Body of pancreas (tissue), 4 donors: ENCODE results near the gene GLT8D1.

ENCODE experiments used
- POLR2A ChIP-seq, 3 donors: fragments of 450-650 bp; IDR thresholded peaks; one replicate each; pipeline ENCODE4 v1.6.1; 2016; ENCODE audit warnings: antibody characterized with exemption in 3 of 3, mild to moderate bottlenecking in 2 of 3
- TF ChIP-seq, protein P1 (sequence below), 7 experiments: fragments of 450-650 bp in 4 of 7; fragments of 200-600 bp in 3 of 7; sonication (generic) in 3 of 7; IDR thresholded peaks; one replicate each; pipeline ENCODE4 v1.5.1; 2016 to 2019; ENCODE audit warnings: antibody characterized with exemption in 7 of 7

DNA sequence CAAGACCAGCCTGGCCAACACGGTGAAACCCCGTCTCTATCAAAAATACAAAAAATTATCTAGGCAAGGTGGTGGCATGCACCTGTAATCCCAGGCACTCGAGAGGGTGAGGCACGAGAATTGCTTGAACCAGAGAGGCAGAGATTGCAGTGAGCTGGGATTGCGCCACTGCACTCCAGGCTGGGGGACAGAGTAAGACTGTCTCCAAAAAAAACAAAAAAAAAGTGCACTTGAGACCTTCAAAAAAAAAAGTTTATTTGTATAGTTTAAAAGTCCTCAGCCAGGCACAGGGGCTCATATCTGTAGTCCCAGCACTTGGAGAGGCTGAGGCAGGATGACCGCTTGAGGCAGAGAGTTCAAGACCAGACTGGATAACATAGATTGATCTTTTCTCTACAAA lies 22.0 kb downstream of the GLT8D1 start:
- TF ChIP-seq, protein P1, sequence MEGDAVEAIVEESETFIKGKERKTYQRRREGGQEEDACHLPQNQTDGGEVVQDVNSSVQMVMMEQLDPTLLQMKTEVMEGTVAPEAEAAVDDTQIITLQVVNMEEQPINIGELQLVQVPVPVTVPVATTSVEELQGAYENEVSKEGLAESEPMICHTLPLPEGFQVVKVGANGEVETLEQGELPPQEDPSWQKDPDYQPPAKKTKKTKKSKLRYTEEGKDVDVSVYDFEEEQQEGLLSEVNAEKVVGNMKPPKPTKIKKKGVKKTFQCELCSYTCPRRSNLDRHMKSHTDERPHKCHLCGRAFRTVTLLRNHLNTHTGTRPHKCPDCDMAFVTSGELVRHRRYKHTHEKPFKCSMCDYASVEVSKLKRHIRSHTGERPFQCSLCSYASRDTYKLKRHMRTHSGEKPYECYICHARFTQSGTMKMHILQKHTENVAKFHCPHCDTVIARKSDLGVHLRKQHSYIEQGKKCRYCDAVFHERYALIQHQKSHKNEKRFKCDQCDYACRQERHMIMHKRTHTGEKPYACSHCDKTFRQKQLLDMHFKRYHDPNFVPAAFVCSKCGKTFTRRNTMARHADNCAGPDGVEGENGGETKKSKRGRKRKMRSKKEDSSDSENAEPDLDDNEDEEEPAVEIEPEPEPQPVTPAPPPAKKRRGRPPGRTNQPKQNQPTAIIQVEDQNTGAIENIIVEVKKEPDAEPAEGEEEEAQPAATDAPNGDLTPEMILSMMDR (IDR thresholded peaks at IDR 0.05): no peak
- no peak for TF ChIP-seq POLR2A (IDR thresholded peaks at IDR 0.05)
